MM.1S (cell line): ENCODE measurements around the gene TMEM63B.

Experiments
- DNase-seq: peaks from one replicate; pipeline ENCODE4 v3.0.0-alpha.2; 2015
- H2AFZ ChIP-seq: fragments of 300-600 bp; sonication (generic); 2 replicates; pipeline ENCODE4 v1.6.0; 2016; ENCODE audit warnings: antibody characterized with exemption, low read length
- H3F3A ChIP-seq: fragments of 300-600 bp; sonication (generic); 2 replicates; pipeline ENCODE4 v1.6.1; 2016; ENCODE audit warnings: mild to moderate bottlenecking, antibody characterized with exemption, low read length, moderate library complexity, mixed read lengths; ENCODE audit not compliant: insufficient read depth
- H3K27ac ChIP-seq: fragments of 300-600 bp; sonication (generic); 2 replicates; pipeline ENCODE4 v1.5.1; 2016; ENCODE audit warnings: mild to moderate bottlenecking, low read length
- H3K27me3 ChIP-seq: fragments of 300-600 bp; sonication (generic); replicated peaks from 2 replicates; pipeline ENCODE4 v1.6.0; 2016; ENCODE audit warnings: low read length; ENCODE audit not compliant: insufficient read depth
- H3K36me3 ChIP-seq: fragments of 300-600 bp; sonication (generic); replicated peaks from 2 replicates; pipeline ENCODE4 v1.6.1; 2016; ENCODE audit warnings: mild to moderate bottlenecking, low read length, mixed read lengths; ENCODE audit not compliant: insufficient read depth
- H3K4me1 ChIP-seq: fragments of 300-600 bp; sonication (generic); 2 replicates; pipeline ENCODE4 v1.6.1; 2016; ENCODE audit warnings: low read length, mixed read lengths
- H3K4me2 ChIP-seq: fragments of 300-600 bp; sonication (generic); 2 replicates; pipeline ENCODE4 v1.6.0; 2016; ENCODE audit warnings: low read depth, low read length
- H3K4me3 ChIP-seq: fragments of 300-600 bp; sonication (generic); 2 replicates; pipeline ENCODE4 v1.5.1; 2016; ENCODE audit warnings: low read length, mixed read lengths
- H3K79me2 ChIP-seq: fragments of 300-600 bp; sonication (generic); 2 replicates; pipeline ENCODE4 v1.6.1; 2016; ENCODE audit warnings: mixed run types, low read length, mixed read lengths
- H3K9ac ChIP-seq: fragments of 300-600 bp; sonication (generic); 2 replicates; pipeline ENCODE4 v1.6.1; 2016; ENCODE audit warnings: low read length, mixed read lengths
- H3K9me2 ChIP-seq: fragments of 300-600 bp; sonication (generic); replicated peaks from 2 replicates; pipeline ENCODE4 v1.6.1; 2016; ENCODE audit warnings: mild to moderate bottlenecking, low read length, mixed read lengths; ENCODE audit not compliant: insufficient read depth
- H3K9me3 ChIP-seq: fragments of 300-600 bp; sonication (generic); replicated peaks from 2 replicates; pipeline ENCODE4 v1.6.1; 2016; ENCODE audit warnings: mild to moderate bottlenecking, low read length, mixed read lengths; ENCODE audit not compliant: insufficient read depth
- H4K20me1 ChIP-seq: fragments of 300-600 bp; sonication (generic); 2 replicates; pipeline ENCODE4 v1.6.1; 2016; ENCODE audit warnings: mild to moderate bottlenecking, low read length, moderate library complexity, mixed read lengths; ENCODE audit not compliant: insufficient read depth
- EZH2 ChIP-seq: fragments of 300-600 bp; sonication (generic); optimal IDR thresholded peaks from 2 replicates; pipeline ENCODE3; 2017; ENCODE audit warnings: low read depth, mild to moderate bottlenecking, antibody characterized with exemption, low read length, mixed read lengths
- EZH2phosphoT487 ChIP-seq: fragments of 300-600 bp; sonication (generic); IDR thresholded peaks from 2 replicates; pipeline ENCODE4 v1.6.1; 2018; ENCODE audit warnings: antibody characterized with exemption, low read length
- TF ChIP-seq, protein P1 (sequence below): fragments of 300-600 bp; sonication (generic); IDR thresholded peaks from 2 replicates; pipeline ENCODE4 v1.5.1; 2016; ENCODE audit warnings: antibody characterized with exemption, low read length, mixed read lengths

TMEM63B gene

DNA sequence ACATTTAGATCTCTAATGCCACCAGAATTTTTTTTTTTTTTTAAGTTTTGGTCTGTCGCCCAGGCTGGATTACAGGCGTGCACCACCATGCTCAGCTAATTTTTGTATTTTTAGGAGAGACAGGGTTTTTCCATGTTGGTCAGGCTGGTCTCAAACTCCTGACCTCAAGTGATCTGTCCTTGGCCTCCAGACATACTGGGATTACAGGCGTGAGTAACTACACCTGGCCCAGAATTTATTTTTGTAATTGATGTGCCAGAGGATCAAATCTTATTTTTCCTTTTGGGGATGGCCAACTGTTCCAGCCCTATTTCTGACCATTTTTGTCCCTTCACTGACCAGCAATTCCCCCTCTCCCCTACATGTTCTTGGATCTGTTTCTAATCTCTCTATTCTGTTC, 71.3 kb downstream of the TMEM63B start:
- H3K27me3 ChIP-seq = no peaks in the 10 kb centered on the region
- TF ChIP-seq EZH2 (no peak), EZH2phosphoT487 (no peak)
- TF ChIP-seq, protein P1, sequence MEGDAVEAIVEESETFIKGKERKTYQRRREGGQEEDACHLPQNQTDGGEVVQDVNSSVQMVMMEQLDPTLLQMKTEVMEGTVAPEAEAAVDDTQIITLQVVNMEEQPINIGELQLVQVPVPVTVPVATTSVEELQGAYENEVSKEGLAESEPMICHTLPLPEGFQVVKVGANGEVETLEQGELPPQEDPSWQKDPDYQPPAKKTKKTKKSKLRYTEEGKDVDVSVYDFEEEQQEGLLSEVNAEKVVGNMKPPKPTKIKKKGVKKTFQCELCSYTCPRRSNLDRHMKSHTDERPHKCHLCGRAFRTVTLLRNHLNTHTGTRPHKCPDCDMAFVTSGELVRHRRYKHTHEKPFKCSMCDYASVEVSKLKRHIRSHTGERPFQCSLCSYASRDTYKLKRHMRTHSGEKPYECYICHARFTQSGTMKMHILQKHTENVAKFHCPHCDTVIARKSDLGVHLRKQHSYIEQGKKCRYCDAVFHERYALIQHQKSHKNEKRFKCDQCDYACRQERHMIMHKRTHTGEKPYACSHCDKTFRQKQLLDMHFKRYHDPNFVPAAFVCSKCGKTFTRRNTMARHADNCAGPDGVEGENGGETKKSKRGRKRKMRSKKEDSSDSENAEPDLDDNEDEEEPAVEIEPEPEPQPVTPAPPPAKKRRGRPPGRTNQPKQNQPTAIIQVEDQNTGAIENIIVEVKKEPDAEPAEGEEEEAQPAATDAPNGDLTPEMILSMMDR = no peak
- H3K36me3 ChIP-seq = no peaks in the 10 kb centered on the region
- H4K20me1 ChIP-seq = no peaks in the 10 kb centered on the region
- no peak overlapping the region for H3K27ac ChIP-seq
- H2AFZ ChIP-seq = no peak overlapping the region
- H3K4me2 ChIP-seq = no peak overlapping the region
- no peak overlapping the region for H3K9ac ChIP-seq
- no peak for DNase-seq
- H3K9me3 ChIP-seq = no peaks in the 10 kb centered on the region
- no peaks in the 10 kb centered on the region for H3K4me1 ChIP-seq
- no peaks in the 10 kb centered on the region for H3K9me2 ChIP-seq
- H3K4me3 ChIP-seq = no peak overlapping the region
- no peaks in the 10 kb centered on the region for H3K79me2 ChIP-seq
- H3F3A ChIP-seq = no peaks in the 10 kb centered on the region

DNA sequence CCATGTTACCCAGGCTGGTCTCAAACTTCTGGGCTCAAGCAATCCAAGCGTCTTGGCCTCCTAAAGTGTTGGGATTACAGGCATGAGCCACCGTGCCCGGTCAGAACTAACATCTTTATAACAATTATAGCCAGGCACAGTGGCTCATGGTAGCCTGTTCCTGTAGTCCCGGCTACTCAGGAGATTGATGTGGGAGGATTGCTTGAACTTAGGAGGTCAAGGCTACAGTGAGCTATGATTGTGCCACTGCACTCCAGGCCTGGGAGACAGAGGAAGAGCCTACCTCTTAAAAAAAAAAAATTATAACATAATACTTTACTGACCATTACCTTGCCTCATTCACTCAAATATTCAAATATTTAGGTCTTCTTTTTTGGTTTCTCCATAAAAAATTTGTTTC, 72.5 kb downstream of the TMEM63B start:
- Histone ChIP-seq H3K4me1 (no peaks in the 10 kb centered on the region), H2AFZ (no peak overlapping the region), H3K79me2 (no peaks in the 10 kb centered on the region), H3K27me3 (no peaks in the 10 kb centered on the region), H3K9me3 (no peaks in the 10 kb centered on the region), H3K4me2 (no peak overlapping the region), H3K36me3 (no peaks in the 10 kb centered on the region), H4K20me1 (no peaks in the 10 kb centered on the region), H3K9me2 (no peaks in the 10 kb centered on the region), H3K9ac (no peak overlapping the region), H3K4me3 (no peak overlapping the region), H3F3A (no peaks in the 10 kb centered on the region), H3K27ac (no peak overlapping the region)
- DNase-seq = no peak
- TF ChIP-seq EZH2 (no peak), EZH2phosphoT487 (no peak)
- TF ChIP-seq, protein P1 = no peak

DNA sequence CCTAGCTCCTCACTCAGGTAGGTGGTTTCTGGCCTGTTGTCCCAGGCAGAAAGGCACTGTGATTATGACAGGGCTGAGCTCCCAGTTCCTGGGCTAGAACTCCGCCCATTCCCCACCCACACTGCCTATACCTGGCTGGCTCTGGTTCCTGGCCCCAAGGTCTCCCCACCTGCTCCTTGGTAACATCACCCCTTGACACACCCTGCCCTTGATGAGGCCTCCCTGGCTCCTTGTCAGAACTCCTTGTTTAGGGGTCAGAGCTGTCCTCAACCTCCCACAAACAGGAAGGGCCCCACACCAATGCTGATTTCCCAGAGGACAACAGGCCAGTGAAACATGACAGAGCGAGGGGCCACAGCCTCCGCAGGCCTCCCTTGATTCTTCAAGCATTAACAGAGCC, 73.8 kb downstream of the TMEM63B start:
- H3K9me3 ChIP-seq = no peaks in the 10 kb centered on the region
- no peak overlapping the region for H2AFZ ChIP-seq
- H3K9me2 ChIP-seq = no peaks in the 10 kb centered on the region
- no peak overlapping the region for H3K4me2 ChIP-seq
- H3K27me3 ChIP-seq = no peaks in the 10 kb centered on the region
- H3K36me3 ChIP-seq = no peaks in the 10 kb centered on the region
- H3K4me3 ChIP-seq = no peak overlapping the region
- H3K9ac ChIP-seq = no peak overlapping the region
- no peak for TF ChIP-seq EZH2
- TF ChIP-seq, protein P1 = no peak
- TF ChIP-seq EZH2phosphoT487 = no peak
- H3K27ac ChIP-seq = no peak overlapping the region
- no peak for DNase-seq
- H4K20me1 ChIP-seq = no peaks in the 10 kb centered on the region
- H3F3A ChIP-seq = no peaks in the 10 kb centered on the region
- H3K79me2 ChIP-seq = no peaks in the 10 kb centered on the region
- no peaks in the 10 kb centered on the region for H3K4me1 ChIP-seq
